Vagina (tissue), 2 donors: ENCODE data around the gene ESRRG.

ENCODE experiments used
- CTCF ChIP-seq, 3 experiments: fragments of 450-650 bp in 2 of 3; fragments of 200-600 bp in 1 of 3; sonication (generic) in 1 of 3; IDR thresholded peaks; one replicate each; pipeline ENCODE4 v1.5.1; 2017 to 2019; ENCODE audit warnings: antibody characterized with exemption in 3 of 3, mild to moderate bottlenecking in 2 of 3, moderate library complexity in 2 of 3
- POLR2A ChIP-seq, 2 donors: fragments of 450-650 bp; IDR thresholded peaks; one replicate each; pipeline ENCODE4 v1.6.1; 2017; ENCODE audit warnings: antibody characterized with exemption in 2 of 2, mild to moderate bottlenecking in 2 of 2, moderate library complexity in 2 of 2

GRCh38 chr1:216566641-216567205 lies 156.5 kb downstream of the ESRRG start:
- no peak for TF ChIP-seq CTCF (IDR thresholded peaks at IDR 0.05)
- TF ChIP-seq POLR2A (IDR thresholded peaks at IDR 0.05) = no peak
